ENCODE results near the gene SEPTIN5. TPM values are rescaled to one million over a fixed set of nuclear protein-coding genes. Genes with fewer than 3 reads are reported as not detected.
A peak's percentile ranks its signal among the peaks of the same experiment; 100 is the strongest.

The SEPTIN5 gene
- total and polyA plus RNA-seq, 9 of the 15 experiments (the other 6 are each of a cell fraction or from before 2014, with no cell fraction given) = 0.03 to 195 (median 119) TPM

GRCh38 chr22:19724927-19725661, 10.8 kb downstream of the SEPTIN5 start (continued):
- TF ChIP-seq SFPQ (IDR thresholded peaks at IDR 0.05; ENCODE audit: low read depth, low read length) = no peak
- TF ChIP-seq SETDB1 (IDR thresholded peaks at IDR 0.05; ENCODE audit: low read length) = no peak
- TF ChIP-seq DNMT1 (IDR thresholded peaks at IDR 0.05) = no peak
- no peak for TF ChIP-seq HES1 (IDR thresholded peaks at IDR 0.05; ENCODE audit: low read depth)
- no peak for TF ChIP-seq HBP1 (CRISPR knock-in tag; IDR thresholded peaks at IDR 0.05)
- TF ChIP-seq ZNF165 (CRISPR knock-in tag; IDR thresholded peaks at IDR 0.05; ENCODE audit: borderline replicate concordance) = no peak
- TF ChIP-seq IRF1 (CRISPR knock-in tag; IDR thresholded peaks at IDR 0.05; ENCODE audit: borderline replicate concordance) = no peak
- no peak for TF ChIP-seq ZNF780A (CRISPR knock-in tag; IDR thresholded peaks at IDR 0.05)
- TF ChIP-seq POLR2A (conservative IDR thresholded peaks at IDR 0.05) = peak; percentile 93
- TF ChIP-seq ZZZ3 (IDR thresholded peaks at IDR 0.05) = no peak
- no peak for TF ChIP-seq POLR3G (IDR thresholded peaks at IDR 0.05; ENCODE audit: extremely low read depth, insufficient read length, insufficient replicate concordance)
- no peak for TF ChIP-seq ZNF75A (CRISPR knock-in tag; IDR thresholded peaks at IDR 0.05)
- no peak for TF ChIP-seq BRCA1 (IDR thresholded peaks at IDR 0.05)
- no peak for TF ChIP-seq BRCA1 (CRISPR knock-in tag; IDR thresholded peaks at IDR 0.05)
- TF ChIP-seq MAFF (IDR thresholded peaks at IDR 0.05; ENCODE audit: low read length) = no peak
- TF ChIP-seq POLR2AphosphoS2 (IDR thresholded peaks at IDR 0.05; ENCODE audit: low read length) = peak; percentile 97
- no peak for TF ChIP-seq SOX6 (IDR thresholded peaks at IDR 0.05)
- TF ChIP-seq TAF9B (IDR thresholded peaks at IDR 0.05; ENCODE audit: partially characterized antibody) = no peak
- TF ChIP-seq ZMIZ1 (IDR thresholded peaks at IDR 0.05; ENCODE audit: low read depth in 2 of 2, low read length in 2 of 2) = no peak
- TF ChIP-seq ZNF699 (CRISPR knock-in tag; IDR thresholded peaks at IDR 0.05; ENCODE audit: insufficient replicate concordance) = no peak
